K562 (cell line): Measurements from ENCODE around the gene IMPA2. TPM values are rescaled to one million over a fixed set of nuclear protein-coding genes. Genes with fewer than 3 reads are reported as not detected.

Experiments used
- DEAF1 ChIP-seq: fragments of 450-650 bp; formaldehyde crosslinking; IDR thresholded peaks from 2 replicates; pipeline ENCODE4 v1.4.0; 2020; ENCODE audit warnings: mild to moderate bottlenecking, moderate library complexity
- NELFE ChIP-seq: IDR thresholded peaks from 2 replicates; pipeline ENCODE4 v1.6.1; 2011; ENCODE audit warnings: mild to moderate bottlenecking; ENCODE audit not compliant: insufficient read depth, insufficient read length
- NEUROD1 ChIP-seq: fragments of 150-350 bp; IDR thresholded peaks from 2 replicates; pipeline ENCODE4 v1.6.1; 2014; ENCODE audit warnings: borderline replicate concordance, low read length, low read depth; ENCODE audit not compliant: partially characterized antibody
- NFIC ChIP-seq: fragments of 450-650 bp; IDR thresholded peaks from 2 replicates; pipeline ENCODE4 v1.6.1; 2017; ENCODE audit warnings: mild to moderate bottlenecking, inconsistent platforms
- RUNX1 ChIP-seq: sonication (generic); IDR thresholded peaks from 2 replicates; pipeline ENCODE4 v1.6.1; 2016; ENCODE audit warnings: antibody characterized with exemption, low read depth
- SIX5 ChIP-seq, 2 experiments: IDR thresholded peaks; 2 replicates each; pipeline ENCODE4 v1.6.1; 2011; ENCODE audit warnings: low read length in 2 of 2, borderline replicate concordance in 1 of 2, low read depth in 1 of 2, mild to moderate bottlenecking in 1 of 2, moderate library complexity in 1 of 2; ENCODE audit not compliant: insufficient read depth in 1 of 2
- TRIM24 ChIP-seq, 2 experiments: fragments of 450-650 bp; IDR thresholded peaks; 2 replicates each; pipeline ENCODE4 v1.6.1; 2016
- polyA plus RNA-seq, 8 experiments: library from polyadenylated mRNA; depleted of rRNA in 4 of 8; stranded (reverse) in 5 of 8; unstranded in 3 of 8; fragments of >200 nt; fragmentation: Nextera tagmentation in 2 of 8; fragmentation: Illumina TruSeq in 1 of 8; extraction: Ambion mirVana in 2 of 8; extraction: Trizol in 1 of 8; gene quantifications; 2 replicates each; pipeline versions ENCODE4 v1.2.1 to v1.2.3, GENCODE V29; 2011 to 2014; ENCODE audit warnings: inconsistent platforms in 1 of 8, missing spikeins in 1 of 8
- total RNA-seq, 7 experiments: library from RNA; depleted of rRNA in 6 of 7; stranded (reverse); fragments of >200 nt in 6 of 7; fragmentation: Illumina TruSeq in 2 of 7; extraction: Trizol in 2 of 7; gene quantifications; 2 replicates each; pipeline versions ENCODE4 v1.2.1 to v1.2.3, GENCODE V29; 2011 to 2021; ENCODE audit warnings: low replicate concordance in 1 of 7

The IMPA2 gene
- total and polyA plus RNA-seq, 9 of the 15 experiments (the other 6 are each of a cell fraction or from before 2014, with no cell fraction given) = 0.62 to 11.3 (median 5.7) TPM

DNA sequence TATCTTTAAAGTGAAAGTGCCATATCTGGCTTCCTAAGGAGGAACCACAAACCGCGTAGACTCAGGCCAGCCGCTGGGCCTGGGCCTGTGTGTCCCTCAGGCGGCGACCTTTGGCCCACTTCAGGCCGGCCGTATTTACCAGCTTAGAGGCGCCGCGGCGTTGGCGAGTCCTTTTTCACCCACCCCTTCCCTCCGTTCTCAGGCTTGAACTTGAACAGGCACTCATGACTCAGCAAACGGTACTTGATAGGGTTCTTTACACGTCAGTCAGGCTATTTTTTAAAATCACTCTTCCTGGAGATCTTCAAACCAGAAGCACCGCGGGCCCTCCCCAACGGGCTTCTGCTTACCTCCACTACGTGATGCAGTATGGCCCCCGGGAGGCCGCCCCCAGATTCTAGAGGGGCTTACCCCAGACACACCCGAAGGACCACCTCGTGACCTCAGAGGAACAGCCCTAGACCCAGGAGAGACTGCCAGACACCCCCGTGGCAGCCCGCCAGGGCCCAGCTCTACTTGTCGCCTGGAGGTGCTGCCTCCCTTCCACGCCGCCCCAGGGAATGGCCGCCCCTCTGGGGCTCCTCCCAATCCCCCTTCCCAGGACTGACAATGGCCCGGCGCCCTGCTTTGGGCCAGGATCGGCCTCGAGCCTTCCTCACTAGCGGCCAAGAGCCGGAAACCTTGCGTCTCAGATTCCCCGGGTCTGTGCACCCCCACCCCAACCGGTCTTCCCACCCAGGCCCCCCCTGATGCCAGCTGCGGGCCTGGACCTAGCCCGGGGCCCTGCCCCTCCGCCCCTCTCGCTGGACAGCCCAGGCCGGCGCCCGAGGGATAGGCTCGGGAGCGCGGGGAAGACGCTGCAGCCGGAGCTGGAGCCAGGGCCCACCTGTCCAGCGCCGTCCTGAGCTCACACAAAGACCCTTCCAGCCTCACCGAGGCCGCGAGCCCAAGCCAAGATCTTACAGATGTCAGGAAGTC, 33.8 kb upstream of the IMPA2 start (continued):
- TF ChIP-seq SIX5 (IDR thresholded peaks at IDR 0.05; ENCODE audit: borderline replicate concordance in 1 of 2, insufficient read depth in 1 of 2, low read depth in 1 of 2, low read length in 2 of 2) (no peak), NFIC (peak; percentile 90), TRIM24 (IDR thresholded peaks at IDR 0.05) (peak in 1 of 2 experiments; percentile 88; a peak in 2 of 4 replicates), NEUROD1 (peak; percentile 78), DEAF1 (CRISPR knock-in tag) (peak; percentile 22; the same call in 1 of the 2 replicates), NELFE (no peak), RUNX1 (0 out of 2 replicates have a peak, but pooled peaks have one; percentile 34)
- TF ChIP-seq, all 486 proteins: peak for 168
